Activated CD8-positive, alpha-beta memory T cell treated with anti-CD3 and anti-CD28 coated beads for 24 hours (primary cell): Measurements from ENCODE around the gene ZFP3.
"Not testable (repeated sequence)": the region's sequence is repeated elsewhere in the genome, so short reads cannot be mapped to it uniquely, and the experiment has no call there.

Experiments
- DNase-seq: peaks from one replicate; pipeline ENCODE4 v3.0.0-alpha.2; 2020

The ZFP3 gene

DNA sequence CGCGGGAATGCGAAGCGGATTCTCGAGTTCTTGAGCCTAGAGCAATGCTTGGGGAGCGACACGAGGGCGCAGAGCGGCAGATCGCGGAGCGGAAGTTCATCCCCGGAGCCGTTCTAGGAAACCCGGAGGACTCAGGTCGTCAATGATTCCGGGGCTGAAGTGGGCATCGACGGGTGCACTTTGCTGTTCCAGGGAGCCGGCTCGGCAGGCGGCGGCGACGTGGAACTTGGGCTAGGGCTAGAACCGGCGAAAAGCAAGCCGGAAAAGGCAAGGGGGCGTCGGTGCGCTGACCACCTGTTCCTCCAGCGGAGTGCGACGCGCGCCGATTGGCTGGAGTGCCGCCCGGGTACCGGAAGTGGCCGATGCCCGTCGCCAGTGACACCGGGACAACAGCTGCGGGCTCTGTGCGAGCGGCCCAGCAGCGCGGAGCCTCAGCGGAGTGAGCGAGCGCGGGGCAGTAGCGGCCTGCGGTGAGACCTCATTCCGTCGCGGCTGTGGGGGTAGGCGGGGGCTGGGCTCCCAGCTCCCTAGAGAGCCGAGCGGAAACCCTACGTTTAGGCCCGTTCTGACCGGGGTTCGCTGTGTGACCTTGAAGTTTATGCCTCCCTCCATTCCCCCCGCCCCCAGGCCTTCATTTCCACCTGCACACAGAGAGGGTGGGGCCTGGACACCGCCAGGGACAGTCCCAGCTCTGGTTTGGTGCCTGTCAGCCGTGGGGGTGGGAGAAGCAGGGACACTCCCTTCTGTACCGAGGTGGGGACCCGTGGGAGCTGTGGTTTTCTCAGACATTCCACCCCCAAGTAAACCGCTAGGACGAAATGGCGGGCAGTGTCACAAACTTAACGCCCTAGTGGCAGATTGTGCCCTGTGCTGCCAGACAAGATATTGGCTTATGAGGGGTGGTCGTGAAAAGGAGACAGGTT is at the start of gene ZFP3:
Gene ZFP3, plus strand, starts transcription at position 362 of the 923 bp plus-strand sequence. CDS start 13,038 bp downstream, outside the sequence.
- DNase-seq: peak; percentile 92

DNA sequence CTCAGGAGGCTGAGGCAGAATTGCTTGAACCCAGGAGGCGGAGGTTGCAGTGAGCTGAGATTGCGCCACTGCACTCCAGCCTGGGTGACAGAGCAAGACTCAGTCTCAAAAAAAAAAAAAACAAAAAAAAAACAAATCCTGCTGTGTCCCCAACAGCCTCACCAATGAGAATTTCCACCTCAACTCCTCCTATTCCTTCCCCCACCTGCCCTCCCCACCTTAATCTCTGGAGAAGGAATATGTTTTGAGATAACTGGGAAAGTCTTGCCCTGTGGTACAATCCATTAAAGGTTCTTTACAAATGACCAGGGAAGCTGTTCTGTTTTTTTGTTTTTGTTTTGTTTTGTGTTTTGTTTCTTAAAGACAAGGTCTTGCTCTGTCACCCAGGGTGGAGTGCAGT is 48.1 kb upstream of the ZFP3 start:
- DNase-seq: not testable (repeated sequence)

DNA sequence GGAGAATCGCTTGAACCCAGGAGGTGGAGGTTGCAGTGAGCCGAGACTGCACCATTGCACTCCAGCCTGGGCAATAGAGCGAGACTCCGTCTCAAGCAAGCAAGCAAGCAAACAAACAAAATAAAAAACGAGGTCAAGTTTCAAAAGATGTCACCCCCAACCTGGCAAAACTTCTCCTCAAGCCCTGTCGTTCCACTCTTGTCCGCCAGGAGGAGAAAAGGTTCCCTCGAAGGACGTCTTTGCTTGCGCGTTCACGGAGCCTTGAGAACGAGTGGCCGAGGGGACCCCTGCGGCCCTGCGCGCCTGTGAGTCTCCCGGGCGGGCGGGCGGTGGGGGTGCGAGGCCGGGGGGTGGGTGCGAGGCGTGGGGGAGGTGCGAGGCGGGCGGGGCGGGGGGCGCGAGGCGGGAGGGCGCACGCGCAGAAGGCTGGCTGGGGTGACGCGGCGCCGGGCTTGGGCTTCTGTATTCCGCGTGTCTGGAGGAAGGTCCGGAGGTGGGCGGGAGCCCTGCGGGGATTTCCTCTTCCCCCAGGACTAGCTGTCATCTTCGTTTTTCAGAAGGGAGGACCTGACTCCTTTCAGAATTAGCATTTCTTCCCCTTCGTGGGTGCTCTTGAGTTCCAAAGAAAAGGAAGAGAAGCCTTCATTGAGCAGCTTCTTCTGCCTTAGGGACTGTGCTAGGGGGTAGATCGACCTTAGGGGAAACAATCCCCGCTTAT is 46.7 kb upstream of the ZFP3 start:
- peak; percentile 93 for DNase-seq

DNA sequence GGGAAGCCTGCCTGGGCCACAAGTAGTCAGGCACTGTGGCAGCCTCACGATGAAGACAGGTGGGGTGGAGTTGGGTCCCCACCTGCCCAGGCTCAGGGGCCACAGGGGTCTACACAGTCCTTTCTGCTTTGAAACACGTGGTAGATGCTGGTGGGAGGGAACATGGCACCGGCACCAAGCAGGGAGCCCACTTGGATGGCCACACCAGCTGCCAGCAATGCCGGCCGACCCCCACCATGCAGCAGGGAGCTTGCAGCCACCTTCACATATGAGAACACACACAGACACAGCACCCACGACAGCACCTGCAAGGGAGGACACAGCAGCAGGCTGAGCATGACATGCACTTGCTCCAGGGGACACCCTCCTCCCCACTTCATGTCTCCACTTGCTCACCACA is 45.4 kb upstream of the ZFP3 start:
- no peak for DNase-seq

DNA sequence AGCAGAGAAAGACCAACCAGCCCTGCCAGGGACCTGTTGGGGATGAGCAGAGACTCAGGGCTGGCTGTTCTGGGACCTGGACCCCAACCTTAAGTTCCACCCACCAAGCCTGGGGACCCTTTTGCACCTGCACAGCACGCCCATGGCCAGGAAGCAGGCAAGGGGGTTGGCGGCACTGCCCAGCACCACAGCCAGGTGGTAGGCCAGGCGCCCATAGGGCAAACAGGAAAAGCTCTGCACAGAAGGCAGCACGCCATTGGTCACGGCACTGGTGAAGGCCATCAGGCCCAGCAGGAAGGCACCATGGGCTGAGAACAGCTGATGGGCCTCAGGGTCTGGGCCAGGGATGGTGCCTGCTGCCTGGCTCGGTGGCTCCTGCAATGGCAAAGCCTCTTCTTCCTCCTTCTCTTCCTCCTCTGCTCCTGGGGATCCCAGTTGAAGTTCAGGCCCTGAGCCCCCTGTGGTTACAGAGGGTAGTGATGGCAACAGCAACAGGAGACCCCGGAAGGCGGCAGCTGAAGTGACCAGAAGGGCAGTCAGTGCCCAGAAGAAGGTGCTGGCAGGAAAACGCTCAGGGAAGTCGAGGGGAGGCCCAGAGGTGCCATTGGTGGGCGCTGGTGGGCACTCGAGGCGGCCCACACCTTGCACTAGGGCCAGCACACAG is 44.8 kb upstream of the ZFP3 start:
- DNase-seq: no peak

DNA sequence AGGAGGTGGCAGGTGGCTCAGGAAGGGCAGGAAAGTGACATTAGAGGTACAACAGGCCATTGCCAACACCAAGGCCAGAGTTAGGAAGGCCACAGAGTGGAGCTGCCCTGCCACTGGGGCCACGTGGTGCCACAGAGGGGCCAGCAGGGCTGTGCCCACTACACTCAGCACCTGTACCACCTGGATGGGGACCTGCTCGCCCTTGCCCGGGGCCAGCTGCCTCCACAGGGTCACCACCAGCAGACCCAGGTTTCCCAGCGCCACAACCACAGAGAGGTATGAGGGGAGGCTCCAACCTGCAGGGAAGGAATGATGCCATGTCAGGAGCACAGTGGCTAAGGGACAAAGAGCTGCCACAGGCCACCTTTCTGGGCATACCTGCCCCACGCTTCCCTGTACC is 44.2 kb upstream of the ZFP3 start:
- no peak for DNase-seq

DNA sequence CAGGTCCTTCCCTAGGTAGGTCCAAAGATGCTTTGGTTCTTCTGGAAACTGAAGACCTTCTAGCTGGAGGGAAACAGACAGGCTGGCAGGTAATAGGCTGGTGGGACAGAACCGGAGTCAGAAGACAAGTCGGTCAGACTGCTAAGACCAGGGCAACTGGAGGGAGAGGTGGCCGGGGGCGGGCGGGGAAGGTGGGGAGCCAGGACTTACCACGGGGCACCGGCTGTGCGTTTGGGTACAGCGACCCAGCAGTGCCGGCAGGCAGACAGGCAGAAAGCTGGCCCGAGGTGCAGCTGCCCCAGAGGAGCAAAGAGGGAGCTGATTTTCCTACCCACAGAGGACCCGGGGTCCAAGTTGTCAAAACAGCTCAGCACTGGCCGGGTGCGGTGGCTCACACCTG is 43.6 kb upstream of the ZFP3 start:
- DNase-seq: no peak

DNA sequence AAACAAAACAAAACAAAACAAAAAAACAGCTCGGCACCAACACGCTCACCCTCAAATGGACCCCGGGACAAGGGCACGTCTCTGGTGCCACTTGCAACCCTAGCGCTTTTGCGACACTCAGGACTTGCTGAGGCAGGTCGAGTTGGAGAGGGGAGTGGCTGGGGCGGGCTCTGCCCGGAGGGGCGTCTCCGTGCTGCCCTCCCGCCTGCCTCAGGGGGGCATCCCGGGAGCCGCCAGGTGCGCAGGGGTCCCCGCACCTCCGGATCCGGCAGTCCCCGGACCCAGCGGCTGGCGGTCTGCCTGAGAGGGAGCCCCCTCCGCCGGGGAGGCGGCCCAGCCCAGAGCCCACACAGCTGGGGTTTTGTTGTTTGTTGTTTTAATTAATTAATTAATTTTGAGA is 43.0 kb upstream of the ZFP3 start, which contains the start of gene SLC52A1:
Gene SLC52A1, minus strand, starts transcription at position 112 of the 400 bp plus-strand sequence. CDS start 820 bp downstream, outside the sequence.
- DNase-seq: no peak

DNA sequence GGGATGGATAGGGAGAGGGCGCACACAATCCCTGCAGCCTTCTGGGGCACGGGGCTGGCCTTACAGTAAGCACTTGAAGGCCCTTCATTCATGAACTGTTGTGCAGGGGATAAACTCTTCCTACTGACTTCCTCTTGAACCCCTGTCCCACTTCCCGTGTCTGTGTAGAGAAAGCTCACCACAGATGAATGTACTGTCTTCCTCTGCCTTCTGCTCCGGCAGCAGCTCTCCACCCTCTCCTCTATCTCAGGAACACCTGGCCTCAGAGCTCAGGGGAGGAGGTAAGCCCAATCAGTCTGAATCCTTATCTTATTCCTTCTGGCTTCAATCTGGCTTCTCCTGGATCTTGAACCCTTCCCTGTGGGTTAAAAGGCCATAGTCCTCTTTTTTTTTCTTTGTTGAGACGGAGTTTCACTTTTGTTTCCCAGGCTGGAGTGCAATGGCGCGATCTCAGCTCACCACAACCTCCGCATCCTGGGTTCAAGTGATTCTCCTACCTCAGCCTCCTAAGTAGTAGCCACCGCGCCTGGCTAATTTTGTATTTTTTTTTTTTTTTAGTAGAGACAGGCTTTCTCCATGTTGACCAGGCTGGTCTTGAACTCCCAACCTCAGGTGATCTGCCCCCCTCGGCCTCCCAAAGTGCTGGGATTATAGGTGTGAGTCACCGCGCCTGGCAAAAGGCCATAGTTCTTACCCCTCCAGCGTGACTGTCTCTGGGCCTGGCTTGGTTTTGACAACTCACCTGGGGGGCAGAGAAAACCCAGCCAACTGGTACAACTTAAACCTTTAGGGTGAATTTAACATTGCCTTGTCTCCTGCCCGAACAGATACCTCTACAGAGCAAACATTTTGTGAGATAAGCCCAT is 35.9 kb upstream of the ZFP3 start:
- DNase-seq: no peak

DNA sequence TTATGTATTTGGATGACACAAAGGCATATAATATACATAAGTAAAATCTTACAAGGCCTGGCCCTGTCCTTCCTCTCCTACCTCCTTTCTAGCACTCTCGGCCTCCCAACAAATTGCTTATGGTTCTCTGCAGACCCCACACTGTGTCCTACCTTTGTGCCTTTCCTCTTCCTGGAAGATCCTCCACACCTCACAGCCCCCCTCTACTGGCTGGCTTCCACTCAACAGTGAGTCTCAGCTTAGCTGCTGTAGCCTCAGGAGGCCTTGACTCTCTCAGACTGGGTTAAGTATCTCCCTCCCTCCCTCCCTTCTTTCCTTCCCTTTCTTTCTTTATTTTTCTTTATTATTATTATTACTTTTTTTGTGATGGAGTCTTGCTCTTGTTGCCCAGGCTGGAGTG is 34.7 kb upstream of the ZFP3 start:
- DNase-seq: no peak

DNA sequence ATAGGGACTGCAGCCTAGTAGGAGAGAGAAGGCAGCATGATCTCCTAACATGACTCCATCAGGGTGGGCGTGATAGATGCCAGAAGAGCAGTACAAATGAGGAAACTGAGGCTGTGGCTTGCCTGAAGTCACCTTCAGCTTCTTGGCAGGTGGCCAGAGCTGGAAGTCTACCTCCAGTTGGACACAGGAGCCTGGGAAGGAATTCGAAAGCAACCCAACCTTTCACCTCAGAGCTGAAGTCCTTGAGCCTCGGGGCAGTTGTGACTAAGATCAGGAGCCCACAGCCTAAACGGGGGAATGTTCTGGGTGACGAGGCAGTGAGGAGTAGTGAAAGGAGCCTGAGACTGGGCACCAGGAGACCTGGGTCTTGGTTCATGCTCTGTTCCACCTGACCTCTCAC is 33.6 kb upstream of the ZFP3 start:
- DNase-seq: no peak

DNA sequence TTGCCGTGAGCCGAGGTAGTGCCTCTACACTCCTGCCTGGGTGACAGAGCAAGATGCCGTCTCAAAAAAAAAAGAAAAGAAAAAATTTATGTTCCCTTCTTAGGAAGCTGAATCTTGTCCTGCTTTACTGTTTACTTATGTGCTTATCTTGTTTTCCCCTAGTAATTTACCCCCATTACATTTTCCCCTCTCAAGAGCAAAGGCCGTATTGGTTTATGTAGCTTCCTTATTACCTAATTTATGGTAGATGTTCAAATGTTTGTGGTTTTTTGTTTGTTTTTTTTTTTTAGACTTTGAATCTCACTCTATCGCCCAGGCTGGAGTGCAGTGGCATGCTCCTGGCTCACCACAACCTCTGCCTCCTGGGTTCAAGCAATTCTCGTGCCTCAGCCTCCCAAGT is 32.8 kb upstream of the ZFP3 start:
- DNase-seq: no peak

DNA sequence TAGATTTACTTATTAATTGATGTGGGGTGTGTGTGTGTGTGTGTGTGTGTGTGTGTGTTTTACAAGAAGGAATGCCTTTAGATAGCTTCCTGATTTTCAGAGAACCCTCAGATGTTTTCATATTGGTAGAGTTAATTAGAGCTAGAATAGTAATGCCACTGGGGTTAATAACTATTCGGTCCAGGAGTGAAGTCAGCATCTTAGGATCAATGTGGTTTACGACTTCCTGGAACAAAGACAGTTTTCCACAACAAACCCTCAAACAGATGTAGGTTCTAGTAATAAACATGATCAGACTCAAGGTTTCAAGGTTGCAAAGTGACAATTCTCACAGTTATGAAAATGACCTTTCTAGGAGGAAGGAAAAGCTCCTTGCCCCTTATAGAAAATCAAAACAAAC is 30.8 kb upstream of the ZFP3 start:
- DNase-seq: no peak

DNA sequence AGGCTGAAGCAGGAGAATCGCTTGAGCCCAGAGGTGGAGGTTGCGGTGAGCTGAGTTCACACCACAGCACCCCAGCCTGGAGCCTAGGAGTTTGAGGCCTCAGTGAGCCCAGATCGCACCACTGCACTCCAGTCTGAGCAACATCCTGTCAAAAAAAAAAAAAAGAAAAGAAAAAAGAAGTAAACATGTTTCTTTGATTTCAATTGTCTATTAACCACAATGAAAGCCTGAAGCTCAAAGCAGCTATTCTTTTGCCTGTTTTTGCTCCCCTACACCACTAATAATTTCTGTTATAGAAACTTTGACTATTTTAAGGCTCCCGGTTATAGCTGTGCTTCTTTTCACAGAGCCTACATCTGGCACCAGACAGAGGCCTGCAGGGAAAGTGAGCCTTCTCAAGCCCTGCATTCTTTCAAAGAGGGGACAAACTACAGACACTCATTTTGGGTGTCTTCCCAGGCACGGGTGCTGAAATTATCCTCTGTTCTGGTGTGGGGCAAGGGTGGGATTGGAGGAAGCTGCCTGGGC is 28.9 kb upstream of the ZFP3 start:
- no peak for DNase-seq

DNA sequence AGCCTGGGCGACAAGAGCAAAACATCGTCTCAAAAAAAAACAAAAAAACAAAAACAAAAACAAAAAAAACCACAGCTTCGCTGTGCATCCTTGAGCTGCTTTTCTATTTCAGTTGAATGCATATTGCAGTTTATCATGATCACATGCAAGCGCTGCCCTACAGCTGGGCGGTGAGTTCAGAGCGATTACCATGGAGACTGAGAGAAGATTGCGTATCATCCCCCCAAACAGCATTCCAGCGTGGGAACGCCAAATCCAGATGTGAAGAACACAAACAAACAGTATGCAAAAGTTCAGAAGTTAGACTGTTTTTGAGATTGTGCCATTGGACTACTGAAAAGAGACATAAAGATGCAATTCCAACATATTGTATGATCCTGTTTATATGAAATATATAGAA is 28.0 kb upstream of the ZFP3 start:
- no peak for DNase-seq

DNA sequence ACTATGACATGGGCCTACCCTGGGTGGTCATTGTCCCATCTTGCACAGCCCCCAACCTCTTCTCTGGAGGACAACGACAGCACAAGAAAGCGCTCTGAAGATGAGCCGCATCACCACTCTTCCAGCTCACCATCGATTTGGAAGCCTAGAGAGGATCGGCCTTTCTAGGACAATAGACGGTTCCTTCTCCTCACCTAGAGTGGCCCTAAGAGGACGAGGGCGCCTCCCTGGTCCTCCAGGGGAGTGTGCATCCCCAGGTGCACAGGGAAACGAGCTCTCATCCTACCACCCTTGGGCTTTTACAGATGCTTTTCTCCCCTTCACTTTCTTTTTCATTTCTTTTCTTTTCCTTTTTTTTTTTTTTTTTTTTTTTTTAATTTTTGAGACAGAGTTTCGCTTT is 22.7 kb upstream of the ZFP3 start:
- DNase-seq: no peak

DNA sequence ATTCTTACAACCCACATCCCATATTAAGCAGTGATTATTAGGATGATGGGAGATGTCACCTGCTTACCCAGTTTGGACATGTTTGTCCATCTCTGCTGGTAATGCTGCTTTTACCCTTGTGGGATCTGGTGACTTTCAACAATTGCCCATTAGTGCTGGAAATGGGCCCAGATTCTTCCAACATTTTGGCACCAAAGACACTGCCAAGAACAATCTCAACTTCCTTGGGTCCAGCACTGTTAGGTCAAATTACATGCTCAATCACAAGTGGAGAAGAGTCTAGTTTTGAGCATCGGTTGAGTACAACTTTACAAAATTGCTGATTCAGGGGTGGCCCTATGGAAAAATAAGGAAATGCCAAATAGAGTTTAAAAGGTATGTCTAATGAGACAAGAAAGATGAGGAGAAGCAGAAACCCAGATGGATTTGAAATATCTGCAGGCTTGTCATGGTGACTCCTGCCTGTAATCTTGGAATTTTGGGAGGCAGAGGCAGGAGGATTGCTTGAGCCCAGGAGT is 13.0 kb upstream of the ZFP3 start:
- no peak for DNase-seq

DNA sequence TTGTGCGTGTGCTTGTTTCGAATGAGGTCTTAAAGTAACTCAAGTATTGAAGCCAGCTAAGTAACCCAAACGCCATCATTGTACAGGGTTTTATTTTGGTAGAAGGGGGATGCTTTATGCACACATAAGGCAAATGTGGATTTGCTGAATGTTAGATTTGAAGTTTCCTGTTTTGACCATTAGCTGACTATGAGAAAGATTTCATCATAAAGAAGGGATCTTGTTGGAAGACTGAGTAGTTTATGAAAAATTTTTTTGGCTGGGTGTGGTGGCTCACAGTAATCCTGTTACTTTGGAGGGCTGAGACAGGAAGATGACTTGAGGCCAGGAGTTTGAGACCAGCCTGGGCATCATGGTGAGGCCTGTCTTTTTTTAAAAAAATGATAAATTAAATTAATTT is 10.0 kb upstream of the ZFP3 start:
- DNase-seq: no peak

DNA sequence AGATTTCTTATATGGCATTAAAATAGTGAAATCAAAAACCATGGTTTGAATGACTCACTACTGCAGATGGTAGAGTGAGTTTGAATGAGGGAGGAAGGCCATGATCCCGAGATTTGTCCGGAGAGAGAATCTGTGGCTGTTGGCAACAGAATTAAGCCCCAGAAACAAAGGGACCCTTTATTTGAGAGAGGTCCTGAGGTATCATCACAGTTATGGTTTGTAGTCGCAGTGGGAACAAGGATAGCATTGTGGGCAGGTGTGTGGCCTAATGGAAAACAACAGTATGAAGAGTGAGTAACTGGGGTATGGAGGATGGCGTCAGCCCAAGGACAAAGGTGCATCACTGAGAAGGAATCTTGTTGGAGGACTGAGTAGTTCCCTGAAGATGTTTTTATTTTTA is 8.5 kb upstream of the ZFP3 start:
- DNase-seq: no peak

DNA sequence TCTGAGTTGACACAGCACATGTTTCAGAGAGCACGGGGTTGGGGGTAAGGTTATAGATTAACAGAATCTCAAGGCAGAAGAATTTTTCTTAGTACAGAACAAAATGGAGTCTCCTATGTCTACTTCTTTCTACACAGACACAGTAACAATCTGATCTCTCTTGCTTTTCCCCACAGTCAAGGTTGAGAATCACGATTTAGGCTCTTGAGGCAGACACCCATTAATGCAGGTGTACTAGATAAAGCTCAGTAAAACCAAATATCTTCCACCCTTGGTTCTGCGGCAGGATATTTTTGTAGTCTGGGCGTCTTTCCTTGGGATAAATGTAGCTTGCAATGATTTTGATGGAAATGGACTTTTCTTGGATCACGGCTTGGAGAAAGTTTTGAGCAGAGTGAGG is 2.8 kb upstream of the ZFP3 start:
- not testable (repeated sequence) for DNase-seq

DNA sequence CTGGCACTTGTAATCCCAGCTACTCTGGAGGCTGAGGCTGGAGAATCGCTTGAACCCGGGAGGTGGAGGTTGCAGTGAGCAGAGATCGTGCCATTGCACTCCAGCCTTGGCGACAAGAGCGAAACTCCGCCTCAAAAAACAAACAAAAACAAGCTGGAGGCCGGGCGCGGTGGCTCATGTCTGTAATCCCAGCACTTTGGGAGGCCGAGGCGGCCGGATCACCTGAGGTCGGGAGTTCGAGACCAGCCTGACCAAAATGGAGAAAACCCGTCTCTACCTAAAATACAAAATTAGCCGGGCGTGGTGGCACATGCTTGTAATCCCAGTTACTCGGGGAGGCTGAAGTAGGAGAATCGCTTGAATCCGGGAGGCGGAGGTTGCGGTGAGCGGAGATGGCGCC is 992 bp upstream of the ZFP3 start:
- not testable (repeated sequence) for DNase-seq

DNA sequence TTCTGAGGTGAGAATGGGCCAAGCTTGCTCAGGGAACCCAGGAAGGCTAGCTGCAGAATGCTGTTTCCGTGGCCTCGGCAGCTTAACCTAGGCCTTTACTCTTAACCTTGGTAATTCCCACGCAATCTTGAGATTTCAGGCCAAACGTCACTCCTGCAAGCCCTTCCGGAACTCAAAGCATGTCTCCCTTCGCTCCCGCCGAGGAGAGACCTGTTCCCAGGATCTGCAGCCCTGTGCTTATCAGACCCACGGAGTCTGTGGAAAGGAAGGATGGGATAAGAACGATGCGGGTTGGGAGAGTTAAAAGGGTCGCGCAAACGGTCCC is 524 bp upstream of the ZFP3 start:
- DNase-seq: no peak
